Astrocyte (in vitro differentiated cells and primary cell): ENCODE data around the gene DUSP5.

ENCODE experiments used
- CTCF ChIP-seq: IDR thresholded peaks from 2 replicates; pipeline ENCODE4 v1.5.1; 2011; ENCODE audit warnings: low read depth, mild to moderate bottlenecking, inconsistent platforms, low read length, moderate library complexity; ENCODE audit not compliant: insufficient read depth
- EZH2 ChIP-seq: IDR thresholded peaks from 2 replicates; pipeline ENCODE4 v1.6.1; 2012; ENCODE audit warnings: mild to moderate bottlenecking, low read length, inconsistent platforms; ENCODE audit not compliant: insufficient read depth

- no peak for TF ChIP-seq CTCF
- no peak for TF ChIP-seq EZH2
Observed at GRCh38 chr10:110533149-110533548, 35.4 kb downstream of the DUSP5 start.
